GM13977 (cell line): ENCODE data around the gene FOXA1.

Source experiments
- DNase-seq: peaks from one replicate; pipeline ENCODE4 v3.0.0; 2012; ENCODE audit warnings: low spot score
- in situ Hi-C: fragments of 300-500 bp; cut with MboI; formaldehyde crosslinking; loops from one replicate; pipeline ENCODE4 v1.12.0; 2022; ENCODE audit warnings: low sequenced_read_pairs, low pct_unique_long_range_greater_than_20kb, mixed read lengths, inconsistent platforms; ENCODE audit not compliant: unreplicated experiment
- TF ChIP-seq, protein P1 (sequence below): IDR thresholded peaks from 2 replicates; pipeline ENCODE4 v1.5.1; 2012; ENCODE audit warnings: mild to moderate bottlenecking, control low read depth; ENCODE audit not compliant: insufficient read depth; ENCODE audit errors: extremely low read depth, missing control alignments

The FOXA1 gene

DNA sequence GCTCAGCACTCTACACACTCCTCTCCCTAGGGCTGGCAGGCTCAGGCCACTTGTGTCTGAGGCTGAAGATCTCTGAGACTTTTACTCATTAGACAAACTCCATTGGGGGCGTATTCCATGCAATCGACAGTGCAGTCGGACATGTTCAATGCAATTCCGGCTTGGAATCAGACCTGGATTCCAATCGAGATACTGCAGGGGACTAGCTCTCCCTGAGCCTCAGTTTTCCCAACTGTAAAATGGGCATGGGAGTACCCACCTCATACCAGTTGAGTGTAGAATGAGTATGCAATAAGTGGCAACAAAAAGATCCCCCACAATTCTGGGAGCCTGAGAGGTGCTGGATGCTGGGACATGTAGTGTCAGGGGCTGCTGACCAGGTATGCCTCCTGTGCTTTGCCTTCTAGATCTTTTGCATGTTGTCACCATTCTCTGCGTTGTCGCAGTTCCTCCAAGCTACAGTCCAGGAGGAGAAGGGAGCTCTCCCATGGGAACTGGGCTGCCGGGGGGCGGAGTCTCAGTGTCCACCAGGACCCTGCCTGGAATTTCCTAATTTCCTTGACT, 8.7 kb upstream of the FOXA1 start:
- no peak for DNase-seq
- in situ Hi-C loops: no loop called here
- TF ChIP-seq, protein P1, sequence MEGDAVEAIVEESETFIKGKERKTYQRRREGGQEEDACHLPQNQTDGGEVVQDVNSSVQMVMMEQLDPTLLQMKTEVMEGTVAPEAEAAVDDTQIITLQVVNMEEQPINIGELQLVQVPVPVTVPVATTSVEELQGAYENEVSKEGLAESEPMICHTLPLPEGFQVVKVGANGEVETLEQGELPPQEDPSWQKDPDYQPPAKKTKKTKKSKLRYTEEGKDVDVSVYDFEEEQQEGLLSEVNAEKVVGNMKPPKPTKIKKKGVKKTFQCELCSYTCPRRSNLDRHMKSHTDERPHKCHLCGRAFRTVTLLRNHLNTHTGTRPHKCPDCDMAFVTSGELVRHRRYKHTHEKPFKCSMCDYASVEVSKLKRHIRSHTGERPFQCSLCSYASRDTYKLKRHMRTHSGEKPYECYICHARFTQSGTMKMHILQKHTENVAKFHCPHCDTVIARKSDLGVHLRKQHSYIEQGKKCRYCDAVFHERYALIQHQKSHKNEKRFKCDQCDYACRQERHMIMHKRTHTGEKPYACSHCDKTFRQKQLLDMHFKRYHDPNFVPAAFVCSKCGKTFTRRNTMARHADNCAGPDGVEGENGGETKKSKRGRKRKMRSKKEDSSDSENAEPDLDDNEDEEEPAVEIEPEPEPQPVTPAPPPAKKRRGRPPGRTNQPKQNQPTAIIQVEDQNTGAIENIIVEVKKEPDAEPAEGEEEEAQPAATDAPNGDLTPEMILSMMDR: no peak

DNA sequence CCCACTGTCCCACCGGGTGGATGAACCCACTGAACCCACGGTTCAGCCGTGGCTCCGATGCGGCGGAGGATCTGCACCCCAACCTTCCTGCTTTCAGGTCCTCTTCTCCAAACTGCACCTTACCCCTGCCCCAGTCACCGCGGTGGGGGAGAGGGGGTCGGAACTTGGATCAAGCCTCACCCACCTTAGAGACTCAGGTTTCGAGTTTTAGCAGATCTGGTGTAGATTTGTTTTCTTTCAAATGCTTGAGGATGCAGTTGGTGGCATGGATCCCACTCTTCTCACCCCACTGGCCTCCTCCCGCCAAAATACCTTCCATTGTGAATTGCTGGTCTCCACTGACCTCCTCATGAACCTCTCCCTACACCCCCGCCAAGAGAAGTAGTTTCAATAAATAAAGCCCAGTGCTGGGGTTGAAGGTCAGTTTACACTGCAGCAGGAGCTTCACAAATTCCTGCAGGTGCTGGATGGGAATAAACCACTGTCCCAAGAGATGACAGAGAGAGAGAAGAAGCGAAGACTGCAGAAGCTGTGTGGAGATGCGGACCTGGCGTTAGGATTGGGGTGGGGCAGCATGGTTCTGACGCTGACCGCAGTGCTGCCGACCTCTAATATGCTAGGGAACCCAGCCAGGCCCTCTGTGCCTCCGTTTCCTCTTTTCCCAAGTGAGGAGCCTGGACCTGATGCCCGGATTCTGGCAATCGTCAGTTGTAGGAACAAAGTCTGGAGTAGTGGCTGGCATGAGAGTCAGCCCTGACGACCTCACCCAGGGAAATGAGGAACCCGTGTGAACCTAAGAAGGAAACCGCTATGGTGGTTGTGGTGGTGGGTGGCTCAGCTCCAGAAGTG, 7.8 kb upstream of the FOXA1 start:
- TF ChIP-seq, protein P1: no peak
- no peak for DNase-seq
- in situ Hi-C loops: no loop called here

DNA sequence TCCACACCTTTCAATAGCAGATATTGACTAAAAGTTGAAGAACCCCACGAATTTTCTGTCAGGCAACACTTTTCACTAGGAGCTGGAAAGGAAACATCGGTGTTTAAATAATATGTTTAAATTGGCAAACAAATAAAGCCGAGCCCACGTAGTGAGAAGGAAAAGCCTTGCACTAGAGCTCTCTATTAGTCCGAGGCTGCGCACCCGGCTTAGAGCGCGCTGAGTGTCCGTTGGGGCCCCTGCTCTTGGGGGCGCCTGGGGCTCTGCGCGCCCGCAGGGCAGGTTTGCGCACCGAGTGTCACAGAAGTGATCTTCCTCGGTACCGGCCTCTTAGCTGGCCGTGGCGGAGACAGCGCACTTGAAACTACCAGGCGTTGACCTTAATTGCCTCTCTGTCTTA, 6.8 kb upstream of the FOXA1 start:
- in situ Hi-C loops: no loop called here
- TF ChIP-seq, protein P1: no peak
- DNase-seq: no peak

DNA sequence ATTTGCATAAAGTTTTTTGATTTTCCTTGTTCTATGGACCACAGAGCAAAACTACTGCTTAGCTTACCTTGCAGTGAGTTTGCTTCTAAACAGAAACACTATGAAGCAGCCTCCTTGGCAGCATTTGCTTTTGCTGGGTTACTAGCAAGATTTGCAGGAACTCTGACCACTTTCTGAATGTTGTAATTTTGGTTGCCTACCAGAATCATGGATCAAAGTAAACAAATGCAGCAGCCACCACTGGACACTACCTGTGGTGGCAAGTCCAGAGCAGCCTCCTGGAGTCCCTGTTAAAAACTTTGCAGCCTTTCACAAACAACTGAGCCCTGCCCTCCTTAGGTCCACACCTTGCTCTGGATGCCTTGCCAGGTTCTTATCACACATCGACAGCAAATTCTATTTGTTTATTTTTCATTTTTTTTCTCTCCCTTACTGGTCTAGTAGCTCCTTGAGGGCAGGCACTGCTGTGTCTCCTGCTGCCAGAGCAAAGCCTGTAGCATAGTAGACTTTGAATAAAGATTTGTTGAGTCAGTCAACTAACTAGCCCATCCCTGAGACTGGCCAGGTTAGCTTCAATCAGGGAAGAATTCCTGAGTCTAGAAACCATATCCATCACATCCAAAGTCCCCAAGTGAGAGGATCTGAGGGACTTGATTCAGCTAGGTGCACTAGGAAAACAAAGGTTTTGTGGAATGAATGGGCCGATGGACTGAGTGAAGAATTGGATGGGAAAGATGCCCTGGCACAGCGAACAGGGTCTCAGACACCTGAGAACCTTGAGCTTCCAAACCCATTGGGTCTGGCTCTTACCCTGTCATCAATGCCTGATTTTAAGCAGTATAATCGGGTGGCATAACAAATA, 6.1 kb upstream of the FOXA1 start:
- TF ChIP-seq, protein P1: no peak

DNA sequence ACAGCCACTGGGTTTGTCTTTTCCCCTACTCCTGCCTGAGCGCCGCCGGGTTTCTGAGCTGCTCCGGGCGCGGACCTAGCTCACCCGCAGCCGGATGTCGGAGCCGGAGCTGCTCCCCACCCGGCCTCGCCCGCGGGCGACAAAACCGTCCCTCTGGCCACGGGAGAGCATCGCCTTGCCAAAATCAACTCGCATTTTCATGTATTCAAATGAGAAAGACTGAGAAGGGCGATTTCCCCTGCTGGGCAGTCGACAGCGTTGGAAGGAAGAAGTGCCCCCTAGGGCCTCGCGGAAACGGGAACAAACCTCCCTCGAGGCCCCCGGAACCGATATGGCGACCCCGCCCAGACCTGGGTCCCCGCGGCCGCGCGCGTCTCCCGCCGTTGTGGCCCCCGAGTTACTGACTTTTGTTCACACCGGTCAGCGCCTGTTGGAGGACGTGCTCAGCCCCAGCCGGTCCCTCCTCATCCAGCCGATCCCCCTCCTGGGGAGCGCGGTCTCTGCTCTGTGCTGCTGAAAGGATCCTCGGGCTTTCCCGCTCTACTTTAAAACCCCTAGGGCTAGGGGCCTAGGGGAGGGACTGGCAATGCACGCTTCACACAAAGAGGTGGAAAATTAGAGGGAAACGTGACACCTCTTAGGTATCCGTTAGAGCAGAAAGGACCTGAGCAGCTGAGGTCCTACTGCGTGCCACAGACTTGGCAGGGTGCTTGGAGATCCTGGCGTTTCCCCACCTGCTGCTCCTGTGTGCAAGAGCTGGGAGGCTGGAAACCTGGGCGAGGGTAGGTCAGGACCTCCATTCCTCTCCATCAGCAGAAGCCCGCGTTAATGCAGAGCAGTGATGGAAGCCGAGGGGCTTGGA, 4.7 kb upstream of the FOXA1 start:
- in situ Hi-C loops: loop anchor here (25.0 kb wide), 2 partner anchors 937 to 1087 kb away; partner anchors contain the start of genes NKX2-1 and PAX9
- TF ChIP-seq, protein P1: no peak
- DNase-seq: no peak

More for the DNA sequence above, 6.1 kb upstream of the FOXA1 start:
- in situ Hi-C loops: no loop called here
- no peak for DNase-seq
